K562 (cell line): ENCODE measurements around the gene THEM4.

ENCODE experiments used
- BDP1 ChIP-seq: IDR thresholded peaks from 3 replicates; pipeline ENCODE4 v1.6.1; 2011; ENCODE audit not compliant: insufficient read length, insufficient read depth
- ELF4 ChIP-seq: fragments of 450-650 bp; formaldehyde crosslinking; IDR thresholded peaks from 2 replicates; pipeline ENCODE4 v1.4.0; 2022; ENCODE audit warnings: missing genetic modification characterization
- KDM1A ChIP-seq, 2 experiments: fragments of 450-650 bp; IDR thresholded peaks; 2 replicates each; pipeline ENCODE4 v1.6.1; 2016; ENCODE audit warnings: mild to moderate bottlenecking in 2 of 2
- PCBP2 ChIP-seq: fragments of 200-400 bp; formaldehyde crosslinking; IDR thresholded peaks from 2 replicates; pipeline ENCODE4 v1.6.1; 2018; ENCODE audit warnings: low read length, low read depth, mild to moderate bottlenecking, moderate library complexity; ENCODE audit not compliant: poor library complexity, severe bottlenecking
- POLR2A ChIP-seq: fragments of 450-650 bp; conservative IDR thresholded peaks from 2 replicates; pipeline ENCODE4 v1.6.1; 2016
- TCF7 ChIP-seq: sonication (generic); IDR thresholded peaks from 2 replicates; pipeline ENCODE4 v1.6.1; 2016; ENCODE audit warnings: antibody characterized with exemption, borderline replicate concordance
- ZNF121 ChIP-seq: sonication (generic); formaldehyde crosslinking; conservative IDR thresholded peaks from 2 replicates; pipeline ENCODE4 v1.8.0; 2022; ENCODE audit warnings: missing genetic modification reagents
- TF ChIP-seq, protein P1 (sequence below): sonication (generic); formaldehyde crosslinking; IDR thresholded peaks from 2 replicates; pipeline ENCODE4 v1.8.1; 2023; ENCODE audit warnings: mild to moderate bottlenecking, missing genetic modification reagents
- TF ChIP-seq, protein P2 (sequence below), 3 experiments: IDR thresholded peaks in 2 of 3; conservative IDR thresholded peaks in 1 of 3; 2 replicates each; pipeline ENCODE4 v1.5.1; 2011 to 2012; ENCODE audit warnings: low read length in 3 of 3, mild to moderate bottlenecking in 3 of 3, control low read depth in 2 of 3, improper control_type of control experiment in 1 of 3, inconsistent platforms in 1 of 3, low read depth in 1 of 3, mixed read lengths in 1 of 3, moderate library complexity in 1 of 3; ENCODE audit not compliant: insufficient read depth in 2 of 3

DNA sequence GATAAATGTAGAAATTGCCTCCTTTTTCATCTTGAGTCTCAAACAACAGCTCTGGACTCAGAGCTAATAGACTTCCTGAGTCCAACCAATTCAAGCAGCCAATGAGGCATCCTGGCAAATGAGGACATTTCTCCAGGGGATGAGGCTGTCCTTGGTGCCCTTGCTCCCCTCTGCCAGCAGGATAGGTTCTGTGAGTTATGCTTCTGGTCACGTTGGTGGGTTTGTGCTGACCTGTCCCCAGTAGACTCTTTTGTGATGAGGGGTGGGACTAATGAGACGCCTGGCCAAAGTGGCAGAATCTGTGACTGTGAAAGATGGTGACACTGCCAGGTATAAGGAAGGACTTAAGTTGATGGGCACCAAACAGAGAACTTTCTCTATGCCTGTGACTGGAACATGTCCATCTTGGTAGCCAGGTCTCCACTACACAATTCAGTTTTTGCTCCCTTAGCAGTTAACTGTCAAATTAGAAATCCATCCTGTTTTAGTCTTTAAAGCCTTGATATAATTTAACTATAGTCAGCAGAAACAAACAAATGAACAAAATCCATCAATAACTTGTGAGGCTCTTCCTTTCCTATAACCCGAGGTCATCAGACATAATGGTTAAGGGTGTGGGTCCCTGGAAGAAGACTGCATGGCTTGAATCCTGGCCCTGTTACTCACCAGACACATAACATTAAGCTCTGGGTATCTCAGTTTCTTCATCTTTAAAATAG is 35.7 kb upstream of the THEM4 start:
- TF ChIP-seq, protein P1, sequence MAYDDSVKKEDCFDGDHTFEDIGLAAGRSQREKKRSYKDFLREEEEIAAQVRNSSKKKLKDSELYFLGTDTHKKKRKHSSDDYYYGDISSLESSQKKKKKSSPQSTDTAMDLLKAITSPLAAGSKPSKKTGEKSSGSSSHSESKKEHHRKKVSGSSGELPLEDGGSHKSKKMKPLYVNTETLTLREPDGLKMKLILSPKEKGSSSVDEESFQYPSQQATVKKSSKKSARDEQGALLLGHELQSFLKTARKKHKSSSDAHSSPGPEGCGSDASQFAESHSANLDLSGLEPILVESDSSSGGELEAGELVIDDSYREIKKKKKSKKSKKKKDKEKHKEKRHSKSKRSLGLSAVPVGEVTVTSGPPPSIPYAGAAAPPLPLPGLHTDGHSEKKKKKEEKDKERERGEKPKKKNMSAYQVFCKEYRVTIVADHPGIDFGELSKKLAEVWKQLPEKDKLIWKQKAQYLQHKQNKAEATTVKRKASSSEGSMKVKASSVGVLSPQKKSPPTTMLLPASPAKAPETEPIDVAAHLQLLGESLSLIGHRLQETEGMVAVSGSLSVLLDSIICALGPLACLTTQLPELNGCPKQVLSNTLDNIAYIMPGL (CRISPR knock-in tag), result no peak
- TF ChIP-seq ELF4 (CRISPR knock-in tag) (no peak), ZNF121 (CRISPR knock-in tag) (no peak), PCBP2 (no peak), KDM1A (IDR thresholded peaks at IDR 0.05) (no peak), TCF7 (no peak), POLR2A (no peak), BDP1 (no peak)
- TF ChIP-seq, protein P2, sequence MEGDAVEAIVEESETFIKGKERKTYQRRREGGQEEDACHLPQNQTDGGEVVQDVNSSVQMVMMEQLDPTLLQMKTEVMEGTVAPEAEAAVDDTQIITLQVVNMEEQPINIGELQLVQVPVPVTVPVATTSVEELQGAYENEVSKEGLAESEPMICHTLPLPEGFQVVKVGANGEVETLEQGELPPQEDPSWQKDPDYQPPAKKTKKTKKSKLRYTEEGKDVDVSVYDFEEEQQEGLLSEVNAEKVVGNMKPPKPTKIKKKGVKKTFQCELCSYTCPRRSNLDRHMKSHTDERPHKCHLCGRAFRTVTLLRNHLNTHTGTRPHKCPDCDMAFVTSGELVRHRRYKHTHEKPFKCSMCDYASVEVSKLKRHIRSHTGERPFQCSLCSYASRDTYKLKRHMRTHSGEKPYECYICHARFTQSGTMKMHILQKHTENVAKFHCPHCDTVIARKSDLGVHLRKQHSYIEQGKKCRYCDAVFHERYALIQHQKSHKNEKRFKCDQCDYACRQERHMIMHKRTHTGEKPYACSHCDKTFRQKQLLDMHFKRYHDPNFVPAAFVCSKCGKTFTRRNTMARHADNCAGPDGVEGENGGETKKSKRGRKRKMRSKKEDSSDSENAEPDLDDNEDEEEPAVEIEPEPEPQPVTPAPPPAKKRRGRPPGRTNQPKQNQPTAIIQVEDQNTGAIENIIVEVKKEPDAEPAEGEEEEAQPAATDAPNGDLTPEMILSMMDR (IDR thresholded peaks at IDR 0.05 in 2 of 3, conservative IDR thresholded peaks at IDR 0.05 in 1 of 3; ENCODE audit: insufficient read depth in 2 of 3, low read depth in 1 of 3, low read length in 3 of 3), result no peak
